HepG2 (cell line): ENCODE data around the gene RABL6. TPM values are rescaled to one million over a fixed set of nuclear protein-coding genes. Genes with fewer than 3 reads are reported as not detected.

ENCODE experiments used
- CC2D1A ChIP-seq: sonication (generic); formaldehyde crosslinking; IDR thresholded peaks from 2 replicates; pipeline ENCODE4 v1.8.1; 2023; ENCODE audit warnings: mild to moderate bottlenecking, missing genetic modification reagents
- ETV6 ChIP-seq: sonication (generic); formaldehyde crosslinking; conservative IDR thresholded peaks from 2 replicates; pipeline ENCODE4 v1.4.0; 2020; ENCODE audit warnings: missing genetic modification reagents
- LBX2 ChIP-seq: sonication (generic); formaldehyde crosslinking; IDR thresholded peaks from 2 replicates; pipeline ENCODE4 v1.5.0; 2020; ENCODE audit warnings: missing genetic modification reagents, mild to moderate bottlenecking, borderline replicate concordance
- MLLT10 ChIP-seq: sonication (generic); formaldehyde crosslinking; IDR thresholded peaks from 2 replicates; pipeline ENCODE4 v1.4.0; 2020; ENCODE audit warnings: missing genetic modification reagents
- PHF21A ChIP-seq: sonication (generic); formaldehyde crosslinking; IDR thresholded peaks from 2 replicates; pipeline ENCODE4 v1.5.0; 2020; ENCODE audit warnings: mild to moderate bottlenecking, missing genetic modification reagents
- PRPF4 ChIP-seq: fragments of 200-400 bp; formaldehyde crosslinking; IDR thresholded peaks from 2 replicates; pipeline ENCODE4 v1.6.1; 2016; ENCODE audit warnings: low read length, low read depth; ENCODE audit not compliant: poor library complexity, severe bottlenecking
- SCMH1 ChIP-seq: sonication (generic); formaldehyde crosslinking; IDR thresholded peaks from 2 replicates; pipeline ENCODE4 v1.9.0; 2021; ENCODE audit warnings: missing genetic modification reagents, mild to moderate bottlenecking, borderline replicate concordance
- SRSF1 ChIP-seq: fragments of 200-400 bp; formaldehyde crosslinking; optimal IDR thresholded peaks from 2 replicates; pipeline ENCODE3; 2017; ENCODE audit warnings: mild to moderate bottlenecking, low read depth, low read length, moderate library complexity
- SSRP1 ChIP-seq: IDR thresholded peaks from 2 replicates; pipeline ENCODE4 v1.6.1; 2016; ENCODE audit warnings: control low read depth
- TRIM24 ChIP-seq: sonication (generic); formaldehyde crosslinking; IDR thresholded peaks from 2 replicates; pipeline ENCODE4 v1.8.0; 2022; ENCODE audit warnings: mild to moderate bottlenecking, missing genetic modification reagents
- polyA plus RNA-seq, 8 experiments: library from polyadenylated mRNA; depleted of rRNA in 3 of 8; stranded (reverse) in 7 of 8; unstranded in 1 of 8; fragments of >200 nt; fragmentation: Illumina TruSeq in 4 of 8; extraction: Trizol in 4 of 8; gene quantifications; 2 replicates each; pipeline versions ENCODE4 v1.2.1 to v1.2.3, GENCODE V29; 2011 to 2016; ENCODE audit warnings: low read depth in 4 of 8, missing spikeins in 1 of 8, mixed read lengths in 1 of 8; ENCODE audit not compliant: insufficient read depth in 1 of 8
- total RNA-seq, 5 experiments: library from RNA; depleted of rRNA; stranded (reverse); fragments of >200 nt; fragmentation: Illumina TruSeq; extraction: Trizol; gene quantifications; 2 replicates each; pipeline ENCODE4 v1.2.3, GENCODE V29; 2016; ENCODE audit warnings: low read depth in 1 of 5
- TF ChIP-seq, protein P1 (sequence below): sonication (generic); formaldehyde crosslinking; IDR thresholded peaks from 2 replicates; pipeline ENCODE4 v1.4.0; 2020; ENCODE audit warnings: missing genetic modification reagents
- TF ChIP-seq, protein P2 (sequence below): sonication (generic); formaldehyde crosslinking; IDR thresholded peaks from 2 replicates; pipeline ENCODE4 v1.5.1; 2020; ENCODE audit warnings: missing genetic modification reagents, mild to moderate bottlenecking, borderline replicate concordance
- TF ChIP-seq, protein P3 (sequence below): sonication (generic); formaldehyde crosslinking; IDR thresholded peaks from 2 replicates; pipeline ENCODE4 v1.4.0; 2020; ENCODE audit warnings: missing genetic modification reagents, borderline replicate concordance
- TF ChIP-seq, protein P4 (sequence below): sonication (generic); formaldehyde crosslinking; IDR thresholded peaks from 2 replicates; pipeline ENCODE4 v1.4.0; 2020; ENCODE audit warnings: missing genetic modification reagents, mild to moderate bottlenecking, borderline replicate concordance
- TF ChIP-seq, protein P5 (sequence below), 2 experiments: sonication (generic) in 1 of 2; formaldehyde crosslinking in 1 of 2; IDR thresholded peaks; 2 replicates each; pipeline versions ENCODE4 v1.4.0 to v1.6.1; 2016 to 2020; ENCODE audit warnings: borderline replicate concordance in 1 of 2, low read depth in 1 of 2, mild to moderate bottlenecking in 1 of 2, missing genetic modification reagents in 1 of 2

RABL6 gene
- total and polyA plus RNA-seq, 2 of the 13 experiments (the other 11 are each of a cell fraction or from before 2014, with no cell fraction given) = 81.5 to 125 TPM

DNA sequence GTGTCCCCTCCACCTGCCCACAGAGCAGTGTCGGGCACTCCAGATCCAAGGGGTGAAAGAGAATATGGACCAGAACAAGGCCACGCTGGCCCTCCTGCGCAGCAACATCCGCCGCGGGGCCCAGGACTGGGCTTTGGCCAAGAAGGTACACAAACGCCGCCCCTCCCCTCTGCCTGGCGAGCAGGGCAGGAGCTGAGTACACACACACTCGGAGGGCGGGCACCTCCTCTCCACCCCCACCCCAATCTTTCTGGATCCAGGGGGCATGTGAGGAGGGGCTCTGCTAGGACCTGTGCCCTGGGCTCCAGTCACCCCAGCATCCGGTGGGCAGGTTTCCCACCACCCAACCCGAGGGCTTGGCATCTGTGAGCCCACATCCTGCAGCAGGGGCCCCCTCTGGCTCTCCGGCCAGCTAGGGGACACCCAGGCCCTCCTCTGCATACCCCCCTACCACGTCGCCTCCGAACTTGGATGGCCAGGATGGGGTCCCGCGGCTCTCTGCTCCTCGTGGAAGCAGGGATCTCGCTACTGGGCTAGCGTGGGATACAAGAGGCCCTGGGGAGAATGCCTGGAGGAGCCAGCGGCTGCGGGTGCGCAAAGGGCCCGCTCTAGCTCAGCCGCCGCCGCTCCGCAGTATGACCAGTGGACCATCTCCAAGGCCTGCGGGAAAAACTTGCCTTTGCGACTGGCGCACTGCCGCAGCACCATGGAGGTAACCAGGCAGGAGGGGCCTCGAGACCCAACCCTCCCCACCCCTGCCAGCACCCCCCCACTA is 8.5 kb upstream of the RABL6 start (continued):
- TF ChIP-seq SRSF1 = peak; percentile 68
- TF ChIP-seq SCMH1 (CRISPR knock-in tag) = no peak
- TF ChIP-seq MLLT10 = no peak
- TF ChIP-seq ETV6 = no peak
- TF ChIP-seq, protein P1, sequence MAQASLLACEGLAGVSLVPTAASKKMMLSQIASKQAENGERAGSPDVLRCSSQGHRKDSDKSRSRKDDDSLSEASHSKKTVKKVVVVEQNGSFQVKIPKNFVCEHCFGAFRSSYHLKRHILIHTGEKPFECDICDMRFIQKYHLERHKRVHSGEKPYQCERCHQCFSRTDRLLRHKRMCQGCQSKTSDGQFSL (CRISPR knock-in tag) = peak; percentile 73
- TF ChIP-seq, protein P2, sequence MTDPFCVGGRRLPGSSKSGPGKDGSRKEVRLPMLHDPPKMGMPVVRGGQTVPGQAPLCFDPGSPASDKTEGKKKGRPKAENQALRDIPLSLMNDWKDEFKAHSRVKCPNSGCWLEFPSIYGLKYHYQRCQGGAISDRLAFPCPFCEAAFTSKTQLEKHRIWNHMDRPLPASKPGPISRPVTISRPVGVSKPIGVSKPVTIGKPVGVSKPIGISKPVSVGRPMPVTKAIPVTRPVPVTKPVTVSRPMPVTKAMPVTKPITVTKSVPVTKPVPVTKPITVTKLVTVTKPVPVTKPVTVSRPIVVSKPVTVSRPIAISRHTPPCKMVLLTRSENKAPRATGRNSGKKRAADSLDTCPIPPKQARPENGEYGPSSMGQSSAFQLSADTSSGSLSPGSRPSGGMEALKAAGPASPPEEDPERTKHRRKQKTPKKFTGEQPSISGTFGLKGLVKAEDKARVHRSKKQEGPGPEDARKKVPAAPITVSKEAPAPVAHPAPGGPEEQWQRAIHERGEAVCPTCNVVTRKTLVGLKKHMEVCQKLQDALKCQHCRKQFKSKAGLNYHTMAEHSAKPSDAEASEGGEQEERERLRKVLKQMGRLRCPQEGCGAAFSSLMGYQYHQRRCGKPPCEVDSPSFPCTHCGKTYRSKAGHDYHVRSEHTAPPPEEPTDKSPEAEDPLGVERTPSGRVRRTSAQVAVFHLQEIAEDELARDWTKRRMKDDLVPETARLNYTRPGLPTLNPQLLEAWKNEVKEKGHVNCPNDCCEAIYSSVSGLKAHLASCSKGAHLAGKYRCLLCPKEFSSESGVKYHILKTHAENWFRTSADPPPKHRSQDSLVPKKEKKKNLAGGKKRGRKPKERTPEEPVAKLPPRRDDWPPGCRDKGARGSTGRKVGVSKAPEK (CRISPR knock-in tag) = no peak
- no peak for TF ChIP-seq SSRP1 (CRISPR knock-in tag)
- TF ChIP-seq, protein P3, sequence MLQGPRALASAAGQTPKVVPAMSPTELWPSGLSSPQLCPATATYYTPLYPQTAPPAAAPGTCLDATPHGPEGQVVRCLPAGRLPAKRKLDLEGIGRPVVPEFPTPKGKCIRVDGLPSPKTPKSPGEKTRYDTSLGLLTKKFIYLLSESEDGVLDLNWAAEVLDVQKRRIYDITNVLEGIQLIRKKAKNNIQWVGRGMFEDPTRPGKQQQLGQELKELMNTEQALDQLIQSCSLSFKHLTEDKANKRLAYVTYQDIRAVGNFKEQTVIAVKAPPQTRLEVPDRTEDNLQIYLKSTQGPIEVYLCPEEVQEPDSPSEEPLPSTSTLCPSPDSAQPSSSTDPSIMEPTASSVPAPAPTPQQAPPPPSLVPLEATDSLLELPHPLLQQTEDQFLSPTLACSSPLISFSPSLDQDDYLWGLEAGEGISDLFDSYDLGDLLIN (CRISPR knock-in tag) = no peak; the same call in 1 of the 2 replicates
- TF ChIP-seq, protein P4, sequence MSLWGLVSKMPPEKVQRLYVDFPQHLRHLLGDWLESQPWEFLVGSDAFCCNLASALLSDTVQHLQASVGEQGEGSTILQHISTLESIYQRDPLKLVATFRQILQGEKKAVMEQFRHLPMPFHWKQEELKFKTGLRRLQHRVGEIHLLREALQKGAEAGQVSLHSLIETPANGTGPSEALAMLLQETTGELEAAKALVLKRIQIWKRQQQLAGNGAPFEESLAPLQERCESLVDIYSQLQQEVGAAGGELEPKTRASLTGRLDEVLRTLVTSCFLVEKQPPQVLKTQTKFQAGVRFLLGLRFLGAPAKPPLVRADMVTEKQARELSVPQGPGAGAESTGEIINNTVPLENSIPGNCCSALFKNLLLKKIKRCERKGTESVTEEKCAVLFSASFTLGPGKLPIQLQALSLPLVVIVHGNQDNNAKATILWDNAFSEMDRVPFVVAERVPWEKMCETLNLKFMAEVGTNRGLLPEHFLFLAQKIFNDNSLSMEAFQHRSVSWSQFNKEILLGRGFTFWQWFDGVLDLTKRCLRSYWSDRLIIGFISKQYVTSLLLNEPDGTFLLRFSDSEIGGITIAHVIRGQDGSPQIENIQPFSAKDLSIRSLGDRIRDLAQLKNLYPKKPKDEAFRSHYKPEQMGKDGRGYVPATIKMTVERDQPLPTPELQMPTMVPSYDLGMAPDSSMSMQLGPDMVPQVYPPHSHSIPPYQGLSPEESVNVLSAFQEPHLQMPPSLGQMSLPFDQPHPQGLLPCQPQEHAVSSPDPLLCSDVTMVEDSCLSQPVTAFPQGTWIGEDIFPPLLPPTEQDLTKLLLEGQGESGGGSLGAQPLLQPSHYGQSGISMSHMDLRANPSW (CRISPR knock-in tag) = 0 out of 2 replicates have a peak, but pooled peaks have one; percentile 1
- TF ChIP-seq, protein P5, sequence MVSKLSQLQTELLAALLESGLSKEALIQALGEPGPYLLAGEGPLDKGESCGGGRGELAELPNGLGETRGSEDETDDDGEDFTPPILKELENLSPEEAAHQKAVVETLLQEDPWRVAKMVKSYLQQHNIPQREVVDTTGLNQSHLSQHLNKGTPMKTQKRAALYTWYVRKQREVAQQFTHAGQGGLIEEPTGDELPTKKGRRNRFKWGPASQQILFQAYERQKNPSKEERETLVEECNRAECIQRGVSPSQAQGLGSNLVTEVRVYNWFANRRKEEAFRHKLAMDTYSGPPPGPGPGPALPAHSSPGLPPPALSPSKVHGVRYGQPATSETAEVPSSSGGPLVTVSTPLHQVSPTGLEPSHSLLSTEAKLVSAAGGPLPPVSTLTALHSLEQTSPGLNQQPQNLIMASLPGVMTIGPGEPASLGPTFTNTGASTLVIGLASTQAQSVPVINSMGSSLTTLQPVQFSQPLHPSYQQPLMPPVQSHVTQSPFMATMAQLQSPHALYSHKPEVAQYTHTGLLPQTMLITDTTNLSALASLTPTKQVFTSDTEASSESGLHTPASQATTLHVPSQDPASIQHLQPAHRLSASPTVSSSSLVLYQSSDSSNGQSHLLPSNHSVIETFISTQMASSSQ (IDR thresholded peaks at IDR 0.05; ENCODE audit: low read depth) = 0 out of 2 replicates have a peak, but pooled peaks have one; percentile 41
- TF ChIP-seq, protein P5 (CRISPR knock-in tag; IDR thresholded peaks at IDR 0.05; ENCODE audit: borderline replicate concordance) = peak; percentile 70; the same call in 1 of the 2 replicates
- TF ChIP-seq CC2D1A (CRISPR knock-in tag) = 0 out of 2 replicates have a peak, but pooled peaks have one; percentile 65
- no peak for TF ChIP-seq TRIM24 (CRISPR knock-in tag)
- peak; percentile 24; the same call in 1 of the 2 replicates for TF ChIP-seq PHF21A (CRISPR knock-in tag)
- no peak; the same call in 1 of the 2 replicates for TF ChIP-seq LBX2 (CRISPR knock-in tag)
- no peak for TF ChIP-seq PRPF4
